Transverse colon (tissue), 4 donors: ENCODE data around the gene KCNJ9. TPM values are rescaled to one million over a fixed set of nuclear protein-coding genes. Genes with fewer than 3 reads are reported as not detected.

Source experiments
- DNase-seq: peaks from one replicate; pipeline ENCODE4 v3.0.0-alpha.2; 2019
- H3K27ac ChIP-seq, 4 donors: fragments of 200-600 bp; sonication (generic); 2 replicates each; pipeline ENCODE4 v1.5.1; 2016 to 2018; ENCODE audit warnings: inconsistent platforms in 4 of 4
- H3K27me3 ChIP-seq: fragments of 200-600 bp; sonication (generic); 2 replicates; pipeline ENCODE4 v1.5.1; 2017; ENCODE audit warnings: inconsistent platforms
- H3K36me3 ChIP-seq, 4 donors: fragments of 200-600 bp; sonication (generic); 2 replicates each; pipeline ENCODE4 v1.5.1; 2017 to 2019; ENCODE audit warnings: inconsistent platforms in 4 of 4
- H3K4me1 ChIP-seq, 4 donors: fragments of 200-600 bp; sonication (generic); 2 replicates each; pipeline ENCODE4 v1.5.1; 2017 to 2020; ENCODE audit warnings: inconsistent platforms in 4 of 4
- H3K4me3 ChIP-seq, 4 donors: fragments of 200-600 bp; sonication (generic); 1 replicate in 1 of 4; 2 replicates in 3 of 4; pipeline versions ENCODE4 v1.5.1 to v1.6.1; 2017 to 2019; ENCODE audit warnings: inconsistent platforms in 4 of 4
- H3K9me3 ChIP-seq, 2 donors: fragments of 200-600 bp; sonication (generic); 2 replicates each; pipeline ENCODE4 v1.5.1; 2017 to 2019; ENCODE audit warnings: inconsistent platforms in 2 of 2
- CTCF ChIP-seq, 5 experiments: fragments of 200-600 bp in 3 of 5; fragments of 450-650 bp in 2 of 5; sonication (generic) in 3 of 5; IDR thresholded peaks; 1 replicate in 2 of 5; 2 replicates in 3 of 5; pipeline ENCODE4 v1.5.1; 2016 to 2017; ENCODE audit warnings: antibody characterized with exemption in 5 of 5, inconsistent platforms in 3 of 5, mild to moderate bottlenecking in 2 of 5, moderate library complexity in 1 of 5
- EP300 ChIP-seq: sonication (generic); formaldehyde crosslinking; IDR thresholded peaks from one replicate; pipeline ENCODE4 v1.6.1; 2017; ENCODE audit warnings: antibody characterized with exemption, low read depth
- POLR2A ChIP-seq: fragments of 450-650 bp; IDR thresholded peaks from one replicate; pipeline ENCODE4 v1.6.1; 2016; ENCODE audit warnings: antibody characterized with exemption, mild to moderate bottlenecking, moderate library complexity
- POLR2AphosphoS5 ChIP-seq, 3 donors: sonication (generic); formaldehyde crosslinking; IDR thresholded peaks; one replicate each; pipeline ENCODE4 v1.6.1; 2016; ENCODE audit warnings: antibody characterized with exemption in 3 of 3
- WGBS, 2 donors: methylation state at CpG; one replicate each; pipeline ENCODE4 v1.1.5; 2018; ENCODE audit warnings: low coverage in 1 of 2; 5-methylcytosine and 5-hydroxymethylcytosine counted together
- in situ Hi-C, 4 donors: fragments of 200-750 bp; cut with MboI; loops; one replicate each; pipeline versions ENCODE4 v1.15.0 to v1.15.1; 2017; ENCODE audit warnings: low sequenced_read_pairs in 3 of 4, low pct_ligation_motif_present in 1 of 4, low pct_unique_long_range_greater_than_20kb in 1 of 4
- intact Hi-C: fragments of 100-400 bp; cut with DNase I; formaldehyde crosslinking; loops from one replicate; pipeline ENCODE4 v1.15.1; 2023; ENCODE audit warnings: low total_unique reads
- total RNA-seq, 4 donors: library from RNA; depleted of rRNA; stranded (reverse); fragments of >200 nt; gene quantifications; one replicate each; pipeline ENCODE4 v1.1.0, GENCODE V29; 2016

The KCNJ9 gene
- total RNA-seq, 4 donors from 2014 or later, result 0.27 TPM; not detected in 3

GRCh38 chr1:160076295-160076694, 5.0 kb upstream of the KCNJ9 start:
- intact Hi-C loops (no loop called here), in situ Hi-C loops (no loop called here)
- no peak for TF ChIP-seq CTCF (IDR thresholded peaks at IDR 0.05)
- no peak for TF ChIP-seq EP300
- no peak for TF ChIP-seq POLR2AphosphoS5 (IDR thresholded peaks at IDR 0.05)
- no peak for TF ChIP-seq POLR2A
- Histone ChIP-seq H3K36me3 (no peaks in the 10 kb centered on the region), H3K27ac (no peak overlapping the region), H3K9me3 (no peaks in the 10 kb centered on the region), H3K4me1 (peaks cover 0 to 3% (median 0%) of the 10 kb centered on the region in 4 donors), H3K4me3 (no peak overlapping the region), H3K27me3 (peaks cover 53% of the 10 kb centered on the region)
- 86 to 93% methylated on average over 3 of the region's 3 CpGs for WGBS, 2 donors
- DNase-seq, result no peak

- in situ Hi-C loops, result no loop called here
- no peak for DNase-seq
- no peaks in the 10 kb centered on the region for H3K36me3 ChIP-seq
- intact Hi-C loops, result no loop called here
- H3K27ac ChIP-seq, result no peak overlapping the region
- H3K4me1 ChIP-seq, result peaks cover 0 to 3% (median 0%) of the 10 kb centered on the region in 4 donors
- peaks cover 53% of the 10 kb centered on the region for H3K27me3 ChIP-seq
- H3K9me3 ChIP-seq, result no peaks in the 10 kb centered on the region
- no peak overlapping the region for H3K4me3 ChIP-seq
- TF ChIP-seq EP300, result no peak
- TF ChIP-seq POLR2A, result no peak
- no peak for TF ChIP-seq CTCF (IDR thresholded peaks at IDR 0.05)
- no peak for TF ChIP-seq POLR2AphosphoS5 (IDR thresholded peaks at IDR 0.05)
These were observed 3.9 kb upstream of the KCNJ9 start for GRCh38 chr1:160077486-160077885.

- H3K4me3 ChIP-seq, result no peak overlapping the region
- peaks cover 60% of the 10 kb centered on the region for H3K27me3 ChIP-seq
- WGBS, 2 donors, result 20 to 51% methylated on average over 2 to 8 of the region's 8 CpGs
- no peaks in the 10 kb centered on the region for H3K36me3 ChIP-seq
- intact Hi-C loops, result no loop called here
- no peak for TF ChIP-seq POLR2AphosphoS5 (IDR thresholded peaks at IDR 0.05)
- TF ChIP-seq EP300, result no peak
- TF ChIP-seq CTCF (IDR thresholded peaks at IDR 0.05), result peak; percentile 57 to 79 (median 59)
- no peak for TF ChIP-seq POLR2A
- in situ Hi-C loops, result no loop called here
- no peak overlapping the region for H3K27ac ChIP-seq
- H3K4me1 ChIP-seq, result peaks cover 0 to 4% (median 1%) of the 10 kb centered on the region in 4 donors
- DNase-seq, result peak; percentile 62
- no peaks in the 10 kb centered on the region for H3K9me3 ChIP-seq
These were observed 2.7 kb upstream of the KCNJ9 start for GRCh38 chr1:160078512-160079195.

- in situ Hi-C loops, result no loop called here
- peaks cover 63% of the 10 kb centered on the region for H3K27me3 ChIP-seq
These were observed 1.9 kb upstream of the KCNJ9 start for GRCh38 chr1:160079448-160079847.

More at GRCh38 chr1:160079448-160079847, 1.9 kb upstream of the KCNJ9 start:
- TF ChIP-seq CTCF (IDR thresholded peaks at IDR 0.05) (no peak), POLR2A (no peak), EP300 (no peak), POLR2AphosphoS5 (IDR thresholded peaks at IDR 0.05) (no peak)
- no peaks in the 10 kb centered on the region for H3K9me3 ChIP-seq
- H3K36me3 ChIP-seq, result no peaks in the 10 kb centered on the region
- H3K4me3 ChIP-seq, result no peak overlapping the region
- DNase-seq, result no peak
- intact Hi-C loops, result no loop called here
- H3K4me1 ChIP-seq, result peaks cover 0 to 12% (median 8%) of the 10 kb centered on the region in 4 donors
- H3K27ac ChIP-seq, result no peak overlapping the region
- WGBS, 2 donors, result 60 to 63% methylated on average over 4 of the region's 4 CpGs
